ENCODE data around the gene AK4. TPM values are rescaled to one million over a fixed set of nuclear protein-coding genes. Genes with fewer than 3 reads are reported as not detected.
A peak's percentile ranks its signal among the peaks of the same experiment; 100 is the strongest.

The AK4 gene
- total RNA-seq, 1 donor from 2014 or later, result 36.6 TPM

GRCh38 chr1:65172936-65173690 is 25.1 kb downstream of the AK4 start:
- TF ChIP-seq CTCF (conservative IDR thresholded peaks at IDR 0.05; ENCODE audit: low read depth, low read length), result no peak
- peak; percentile 70 for DNase-seq (ENCODE audit: low read depth)

GRCh38 chr1:65174585-65174984 is 26.6 kb downstream of the AK4 start:
- no peak for TF ChIP-seq CTCF (conservative IDR thresholded peaks at IDR 0.05; ENCODE audit: low read depth, low read length)
- no peak overlapping the region for H3K4me3 ChIP-seq (ENCODE audit: low read depth, low read length)
- DNase-seq (ENCODE audit: low read depth), result peak; percentile 97

More at GRCh38 chr1:65172936-65173690, 25.1 kb downstream of the AK4 start:
- no peak overlapping the region for H3K4me3 ChIP-seq (ENCODE audit: low read depth, low read length)

DNA sequence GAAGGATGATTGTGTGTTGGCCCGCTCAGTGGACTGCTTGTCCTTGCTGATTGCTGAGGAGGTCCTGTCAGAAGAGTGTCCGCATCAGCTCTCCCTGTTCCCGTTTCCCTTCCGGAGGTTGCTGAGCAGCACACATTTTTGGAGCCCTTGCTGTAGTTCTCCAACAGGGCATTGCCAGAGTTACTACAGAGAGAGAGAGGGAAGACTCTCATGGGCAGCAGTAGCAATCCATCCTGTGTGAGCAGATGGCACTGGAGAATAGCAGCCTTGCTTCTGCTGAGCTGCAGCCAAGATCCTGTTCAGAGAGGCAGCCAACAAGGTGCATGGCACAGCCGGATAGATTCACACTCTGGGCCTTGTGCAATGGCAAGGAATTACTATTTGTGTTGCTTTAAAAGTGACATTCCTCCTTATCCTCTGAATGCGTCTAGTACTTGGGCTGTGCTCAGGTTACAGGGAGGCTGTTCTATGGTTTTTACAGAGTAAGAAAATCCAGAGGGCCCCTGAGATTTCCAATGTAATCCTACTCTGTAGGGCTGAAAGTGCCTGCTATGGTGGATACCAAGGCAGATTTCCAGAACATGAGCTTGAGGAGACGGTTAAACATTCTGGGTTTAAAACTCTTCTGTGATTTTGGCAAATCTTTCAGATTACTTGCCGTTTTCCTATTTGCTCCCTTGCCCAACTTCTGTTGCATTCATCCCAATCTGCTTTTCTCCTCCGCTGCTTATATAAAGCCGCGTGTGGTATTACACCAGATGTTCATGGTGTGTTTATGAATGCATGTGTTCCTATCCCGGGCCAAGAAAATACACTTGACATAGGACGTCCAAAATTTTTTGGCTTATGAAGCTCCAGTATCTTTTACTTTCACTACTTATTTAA is 27.4 kb downstream of the AK4 start:
- DNase-seq (ENCODE audit: low read depth), result no peak
- TF ChIP-seq CTCF (conservative IDR thresholded peaks at IDR 0.05; ENCODE audit: low read depth, low read length), result no peak

DNA sequence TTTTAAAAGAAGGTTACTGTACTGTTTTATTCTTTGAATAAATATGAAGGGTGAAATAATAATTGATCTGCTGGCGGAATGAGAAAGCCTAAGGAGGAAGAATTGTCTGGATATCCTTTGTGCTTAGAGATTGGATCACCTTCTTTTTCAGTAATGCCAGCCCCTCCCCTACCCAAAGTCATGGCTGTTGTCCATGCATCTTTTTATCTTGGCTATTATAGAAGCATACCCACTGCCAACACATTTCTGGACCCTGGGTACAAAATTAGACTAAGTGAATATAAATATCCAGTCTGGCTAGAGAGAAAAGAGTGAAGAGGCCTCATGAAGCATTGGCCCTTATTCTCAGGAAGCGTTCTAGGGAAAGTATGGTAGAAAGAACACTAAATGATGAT is 28.1 kb downstream of the AK4 start:
- TF ChIP-seq CTCF (conservative IDR thresholded peaks at IDR 0.05; ENCODE audit: low read depth, low read length), result no peak
- H3K4me3 ChIP-seq (ENCODE audit: low read depth, low read length), result no peak overlapping the region
- no peak for DNase-seq (ENCODE audit: low read depth)

More for the DNA sequence above, 27.4 kb downstream of the AK4 start:
- no peak overlapping the region for H3K4me3 ChIP-seq (ENCODE audit: low read depth, low read length)

DNA sequence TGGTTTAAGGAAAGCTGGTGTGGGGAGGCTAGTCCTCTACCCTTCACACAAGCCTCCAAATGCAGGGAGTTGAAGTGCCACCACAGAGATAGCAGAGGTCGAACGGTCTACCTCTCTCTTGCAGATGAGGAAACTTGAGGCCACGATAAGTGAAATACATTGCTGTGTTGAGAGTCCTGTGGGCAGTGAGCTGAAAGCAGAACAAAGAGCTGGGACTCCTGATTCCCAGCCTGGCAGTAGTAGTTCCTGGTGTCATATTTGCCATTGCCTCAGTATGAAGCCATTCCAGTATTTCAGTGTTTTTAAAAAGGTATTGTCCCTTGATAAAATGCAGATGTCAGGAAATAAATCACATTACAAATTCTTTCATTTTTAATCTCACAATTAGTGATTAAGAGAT is 28.6 kb downstream of the AK4 start:
- H3K4me3 ChIP-seq (ENCODE audit: low read depth, low read length), result no peak overlapping the region
- no peak for DNase-seq (ENCODE audit: low read depth)
- TF ChIP-seq CTCF (conservative IDR thresholded peaks at IDR 0.05; ENCODE audit: low read depth, low read length), result no peak

- TF ChIP-seq CTCF (conservative IDR thresholded peaks at IDR 0.05; ENCODE audit: low read depth, low read length), result no peak
- DNase-seq (ENCODE audit: low read depth), result no peak
- H3K4me3 ChIP-seq (ENCODE audit: low read depth, low read length), result no peak overlapping the region
Measured at GRCh38 chr1:65177457-65177856, 29.5 kb downstream of the AK4 start.
